Spinal cord (tissue), 10 donors: ENCODE measurements around the gene SPATA32. TPM values are rescaled to one million over a fixed set of nuclear protein-coding genes. Genes with fewer than 3 reads are reported as not detected.

Source experiments
- DNase-seq, 6 donors: peaks; one replicate each; pipeline versions ENCODE4 v3.0.0 to v3.0.0-alpha.2; 2013 to 2015; ENCODE audit warnings: low spot score in 6 of 6, low read depth in 4 of 6
- H3K27ac ChIP-seq: one replicate; pipeline ENCODE4 v1.5.1; 2013; ENCODE audit warnings: low read depth, low read length, control low read depth
- H3K27me3 ChIP-seq: one replicate; pipeline ENCODE4 v1.6.1; 2013; ENCODE audit warnings: low read length; ENCODE audit not compliant: control insufficient read depth, insufficient read depth
- H3K36me3 ChIP-seq: one replicate; pipeline ENCODE4 v1.6.1; 2013; ENCODE audit warnings: low read length; ENCODE audit not compliant: control insufficient read depth, insufficient read depth
- H3K4me1 ChIP-seq: one replicate; pipeline ENCODE4 v1.6.1; 2013; ENCODE audit warnings: low read length; ENCODE audit not compliant: control insufficient read depth, insufficient read depth
- H3K4me3 ChIP-seq: one replicate; pipeline ENCODE4 v1.5.1; 2013; ENCODE audit warnings: low read depth, low read length, control low read depth
- H3K9me3 ChIP-seq: one replicate; pipeline ENCODE4 v1.6.1; 2013; ENCODE audit warnings: low read length; ENCODE audit not compliant: control insufficient read depth, insufficient read depth
- WGBS: methylation state at CpG from one replicate; pipeline ENCODE4 v1.1.5; 2013; ENCODE audit warnings: missing lambda C conversion rate; ENCODE audit not compliant: insufficient coverage; 5-methylcytosine and 5-hydroxymethylcytosine counted together
- long read RNA-seq, 4 donors: transcript quantifications; one replicate each; lab custom pipeline, GENCODE V29; 2026
- polyA plus RNA-seq, 2 donors: library from polyadenylated mRNA; unstranded; fragments of 120-200 nt; gene quantifications; one replicate each; pipeline ENCODE4 v1.2.1, GENCODE V29; 2013; ENCODE audit not compliant: insufficient read length in 2 of 2
- total RNA-seq, 2 donors: library from RNA; depleted of rRNA in 1 of 2; stranded (reverse); fragments of 120-200 nt in 1 of 2; fragments of >200 nt in 1 of 2; gene quantifications; one replicate each; pipeline versions ENCODE4 v1.2.3 to v1.2.4, GENCODE V29; 2013 to 2014
- donor health status: healthy.

Gene SPATA32
- under 1 TPM in 1 of 2 donors, not detected in 1; 0.20 TPM for total RNA-seq
- polyA plus RNA-seq = not detected
- long read RNA-seq, donor 1 = 0 reads
- long read RNA-seq, donor 2 = 0 reads
- long read RNA-seq, donor 3 = 0 reads
- long read RNA-seq, donor 4 = 0 reads

DNA sequence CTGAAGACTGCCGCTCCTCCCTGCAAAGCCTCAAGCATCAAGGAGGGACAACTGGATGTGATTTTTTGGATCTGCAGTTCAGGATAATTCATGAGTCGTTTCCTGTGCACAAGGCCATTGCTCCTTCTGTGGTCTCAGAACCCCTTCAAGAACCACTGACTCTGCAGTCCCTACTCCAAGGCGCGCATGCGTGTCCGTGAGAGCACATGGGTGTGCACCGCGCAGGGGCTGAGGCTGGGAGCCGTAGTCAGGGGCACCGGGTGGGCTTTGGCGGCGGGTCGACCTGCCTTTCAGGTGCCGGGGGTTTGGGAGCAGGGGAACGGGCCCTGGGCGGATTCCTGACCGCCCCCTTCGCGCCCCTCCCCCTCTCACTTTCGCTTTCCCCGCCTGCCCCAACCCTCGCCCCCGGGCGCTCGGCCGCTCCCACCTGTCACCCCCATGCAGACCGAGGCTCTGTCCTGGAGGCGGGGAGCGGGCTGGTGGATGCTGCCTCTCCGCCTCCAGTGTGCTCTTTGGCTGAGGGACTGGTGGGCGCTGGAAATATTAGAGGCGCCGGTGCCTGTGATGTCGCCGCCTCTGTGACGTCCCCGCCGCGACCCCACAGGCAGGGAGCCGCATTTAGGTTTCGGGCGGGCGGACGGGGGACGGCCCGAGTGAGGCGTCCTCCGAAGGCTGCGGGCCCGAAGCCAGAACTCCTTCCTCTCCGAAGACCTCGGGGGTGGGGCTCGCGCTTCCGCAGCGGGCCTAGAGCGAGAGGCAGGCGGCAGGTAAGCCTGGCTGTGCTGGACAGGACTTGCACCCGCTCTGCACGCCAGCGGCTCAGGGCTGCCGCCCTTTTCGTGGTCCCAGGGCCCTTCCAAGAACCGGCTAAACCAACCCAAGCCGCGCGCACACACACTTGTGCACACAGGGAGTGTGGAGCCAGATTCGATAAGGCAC lies at the start of gene SPATA32:
Gene SPATA32 (minus strand): TSS at position 518 of the 939 bp plus-strand sequence. CDS start 78 bp downstream, at position 440.
- DNase-seq = peak in 3 of 6 donors; percentile 39 to 96 (median 89)
- Histone ChIP-seq H3K36me3 (peaks cover 36% of the 10 kb centered on the region), H3K27ac (peak within 1 kb of the TSS; percentile 52), H3K9me3 (no peaks in the 10 kb centered on the region), H3K4me3 (peak within 1 kb of the TSS; percentile 63), H3K27me3 (peaks cover 2% of the 10 kb centered on the region), H3K4me1 (peaks cover 29% of the 10 kb centered on the region)
- 3% methylated on average over 61 of the region's 68 CpGs for WGBS

GRCh38 chr17:45311401-45311759 lies 49.5 kb upstream of the SPATA32 start:
- Histone ChIP-seq H3K4me3 (no peak overlapping the region), H3K9me3 (no peaks in the 10 kb centered on the region), H3K36me3 (peaks cover 7% of the 10 kb centered on the region), H3K27me3 (no peaks in the 10 kb centered on the region), H3K4me1 (peaks cover 31% of the 10 kb centered on the region), H3K27ac (no peak overlapping the region)
- no peak for DNase-seq
- WGBS = 81% methylated on average over 3 of the region's 4 CpGs

- peaks cover 26% of the 10 kb centered on the region for H3K4me1 ChIP-seq
- no peaks in the 10 kb centered on the region for H3K9me3 ChIP-seq
- no peak overlapping the region for H3K27ac ChIP-seq
- H3K36me3 ChIP-seq = peaks cover 7% of the 10 kb centered on the region
- H3K27me3 ChIP-seq = no peaks in the 10 kb centered on the region
- no peak for DNase-seq
- no peak overlapping the region for H3K4me3 ChIP-seq
- 64% methylated on average over 1 of the region's 3 CpGs for WGBS
Measured at GRCh38 chr17:45310380-45311324, 48.8 kb upstream of the SPATA32 start.

DNA sequence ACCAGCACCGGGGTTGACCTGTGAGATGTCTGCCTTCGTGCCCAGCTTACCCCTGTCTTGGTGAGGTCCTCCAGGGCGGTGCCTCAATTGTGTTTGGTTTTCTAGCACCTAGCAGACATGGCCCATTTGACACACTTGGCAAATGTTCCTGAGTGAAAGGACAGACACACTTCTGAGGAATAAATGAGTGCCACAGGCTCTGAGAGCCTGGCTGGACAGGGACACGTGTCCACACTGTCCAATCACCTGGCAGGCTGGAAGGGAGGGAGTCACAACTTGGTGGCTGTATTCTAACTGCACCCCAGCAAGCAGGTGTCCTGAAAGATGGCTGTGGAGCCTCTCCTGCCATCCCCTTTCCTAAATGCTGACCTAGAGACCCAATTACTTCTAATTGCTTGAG lies 47.5 kb upstream of the SPATA32 start:
- Histone ChIP-seq H3K27ac (no peak overlapping the region), H3K4me1 (peaks cover 26% of the 10 kb centered on the region), H3K9me3 (no peaks in the 10 kb centered on the region), H3K36me3 (peaks cover 7% of the 10 kb centered on the region), H3K27me3 (no peaks in the 10 kb centered on the region), H3K4me3 (no peak overlapping the region)
- WGBS = 95% methylated on average over 4 of the region's 4 CpGs
- DNase-seq = no peak

DNA sequence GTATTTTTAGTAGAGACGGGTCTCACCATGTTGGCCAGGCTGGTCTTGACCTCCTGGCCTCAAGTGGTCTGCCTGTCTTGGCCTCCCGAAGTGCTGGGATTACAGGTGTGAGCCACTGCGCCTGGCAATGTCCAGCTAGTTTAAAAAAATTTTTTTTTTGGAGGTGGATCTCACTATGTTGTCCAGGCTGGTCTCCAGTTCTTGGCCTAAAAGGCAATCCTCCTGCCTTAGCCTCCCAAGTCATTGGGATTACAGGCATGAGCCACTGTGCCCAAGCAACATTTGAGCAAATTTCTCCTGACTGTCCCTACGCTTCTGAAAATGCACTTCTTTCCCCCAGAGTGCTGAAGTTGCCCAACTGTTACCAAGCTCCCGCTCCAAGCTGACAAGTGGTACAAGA lies 46.9 kb upstream of the SPATA32 start:
- WGBS = 91% methylated on average over 4 of the region's 5 CpGs
- Histone ChIP-seq H3K27me3 (no peaks in the 10 kb centered on the region), H3K27ac (no peak overlapping the region), H3K9me3 (no peaks in the 10 kb centered on the region), H3K4me3 (no peak overlapping the region), H3K4me1 (peaks cover 26% of the 10 kb centered on the region), H3K36me3 (peaks cover 7% of the 10 kb centered on the region)
- no peak for DNase-seq

- WGBS = 75% methylated on average over 4 of the region's 6 CpGs
- no peaks in the 10 kb centered on the region for H3K27me3 ChIP-seq
- peak overlapping the region; percentile 10 for H3K27ac ChIP-seq
- H3K36me3 ChIP-seq = peaks cover 7% of the 10 kb centered on the region
- H3K9me3 ChIP-seq = no peaks in the 10 kb centered on the region
- no peak overlapping the region for H3K4me3 ChIP-seq
- H3K4me1 ChIP-seq = peaks cover 22% of the 10 kb centered on the region
- DNase-seq = no peak
Measured at GRCh38 chr17:45308016-45308365, 46.1 kb upstream of the SPATA32 start.

- H3K9me3 ChIP-seq = no peaks in the 10 kb centered on the region
- peak in 1 of 6 donors; percentile 21 for DNase-seq
- H3K36me3 ChIP-seq = peaks cover 7% of the 10 kb centered on the region
- H3K27me3 ChIP-seq = no peaks in the 10 kb centered on the region
- no peak overlapping the region for H3K4me3 ChIP-seq
- H3K27ac ChIP-seq = peak overlapping the region; percentile 10
- peaks cover 25% of the 10 kb centered on the region for H3K4me1 ChIP-seq
- WGBS = 94% methylated on average over 2 of the region's 9 CpGs
Measured at GRCh38 chr17:45307290-45308015, 45.6 kb upstream of the SPATA32 start.

GRCh38 chr17:45306623-45307022 lies 44.7 kb upstream of the SPATA32 start:
- Histone ChIP-seq H3K4me1 (peaks cover 19% of the 10 kb centered on the region), H3K27me3 (no peaks in the 10 kb centered on the region), H3K36me3 (peaks cover 3% of the 10 kb centered on the region), H3K9me3 (no peaks in the 10 kb centered on the region), H3K4me3 (no peak overlapping the region), H3K27ac (no peak overlapping the region)
- peak in 1 of 6 donors; percentile 53 for DNase-seq
- WGBS = no CpG with 5 or more reads among the region's 5 CpGs

GRCh38 chr17:45306094-45306493 lies 44.2 kb upstream of the SPATA32 start:
- no peak for DNase-seq
- Histone ChIP-seq H3K36me3 (peaks cover 3% of the 10 kb centered on the region), H3K27ac (no peak overlapping the region), H3K4me3 (no peak overlapping the region), H3K9me3 (no peaks in the 10 kb centered on the region), H3K27me3 (no peaks in the 10 kb centered on the region), H3K4me1 (peaks cover 14% of the 10 kb centered on the region)
- 81% methylated on average over 2 of the region's 4 CpGs for WGBS
